Activated naive CD4-positive, alpha-beta T cell treated with anti-CD3 and anti-CD28 coated beads for 36 hours (primary cell): ENCODE results near the gene ZBTB17. TPM values are rescaled to one million over a fixed set of nuclear protein-coding genes. Genes with fewer than 3 reads are reported as not detected.
"Not testable (repeated sequence)": the region's sequence is repeated elsewhere in the genome, so short reads cannot be mapped to it uniquely, and the experiment has no call there.

Experiments
- CTCF ChIA-PET: fragments of 350-600 bp; sonication (Branson Sonifier 250); formaldehyde crosslinking; loops from one replicate; lab custom pipeline; 2021; ENCODE audit warnings: antibody characterized with exemption; lab: Charles Lee
- DNase-seq: peaks from one replicate; pipeline ENCODE4 v3.0.0-alpha.2; 2020
- H3K27ac Mint-ChIP-seq: one replicate; pipeline ENCODE4 v1.8.0; 2021; ENCODE audit warnings: mild to moderate bottlenecking, mixed read lengths
- H3K27me3 Mint-ChIP-seq: one replicate; pipeline ENCODE4 v1.8.0; 2021; ENCODE audit warnings: low read depth, mixed read lengths
- H3K36me3 Mint-ChIP-seq: one replicate; pipeline ENCODE4 v1.8.0; 2021; ENCODE audit warnings: low read depth, mixed read lengths
- H3K4me1 Mint-ChIP-seq: one replicate; pipeline ENCODE4 v1.8.0; 2021; ENCODE audit warnings: low read depth, mixed read lengths
- H3K4me3 Mint-ChIP-seq: one replicate; pipeline ENCODE4 v1.8.0; 2021; ENCODE audit warnings: mild to moderate bottlenecking, moderate library complexity, mixed read lengths
- H3K9me3 Mint-ChIP-seq: one replicate; pipeline ENCODE4 v1.8.0; 2021; ENCODE audit warnings: mixed read lengths
- intact Hi-C: fragments of 100-400 bp; cut with micrococcal nuclease; formaldehyde crosslinking; loops from one replicate; pipeline ENCODE4 v1.15.1; 2023
- total RNA-seq, 2 experiments: library from RNA; stranded (reverse); gene quantifications; one replicate each; pipeline ENCODE4 v1.2.3, GENCODE V29; 2021

Gene ZBTB17
- total RNA-seq, result 10 to 100 TPM; 34.8 to 37.5 TPM

- Mint-ChIP-seq H3K4me3 (peak within 1 kb of the TSS; percentile 85), H3K36me3 (peaks cover 18% of the 10 kb centered on the region), H3K27me3 (no peaks in the 10 kb centered on the region), H3K27ac (peak within 1 kb of the TSS; percentile 91), H3K4me1 (peaks cover 45% of the 10 kb centered on the region), H3K9me3 (no peaks in the 10 kb centered on the region)
- intact Hi-C loops, result loop anchor here (1.0 kb wide), 1 partner anchor 10 kb away; no protein-coding TSS in a partner anchor
- CTCF ChIA-PET, result interaction anchor here (0.7 to 1.6 kb wide), 7 partner anchors 12 to 171 kb away, joined by 3 to 8 read pairs (median 5); partner anchors contain the start of gene SPEN
- peak; percentile 97 for DNase-seq
Measured at GRCh38 chr1:15975805-15976680, at the start of gene ZBTB17. ZBTB17 (minus strand) TSS chr1:15976101; CDS start chr1:15948495, 27,606 bp downstream.

- intact Hi-C loops, result no loop called here
- H3K27ac Mint-ChIP-seq, result no peak overlapping the region
Measured at GRCh38 chr1:16023050-16023653, 47.3 kb upstream of the ZBTB17 start.

DNA sequence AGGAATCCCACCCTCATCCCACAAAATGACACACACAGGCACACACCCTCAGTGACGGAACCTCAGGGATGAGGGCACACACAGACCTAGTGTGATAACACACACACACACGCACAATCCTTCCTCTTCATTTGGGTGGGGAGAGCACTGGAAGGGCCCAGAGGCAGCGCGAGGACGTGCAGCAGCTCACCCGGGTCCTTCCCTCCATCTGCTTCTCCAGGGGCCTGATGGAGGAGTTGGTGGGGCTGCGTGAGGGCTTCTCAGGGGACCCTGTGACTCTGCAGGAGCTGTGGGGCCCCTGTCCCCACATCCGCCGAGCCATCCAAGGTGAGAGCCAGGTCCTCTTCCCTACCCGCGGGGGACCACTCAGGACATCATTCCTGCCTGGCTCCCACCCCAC lies 46.5 kb upstream of the ZBTB17 start:
- Mint-ChIP-seq H3K9me3 (no peaks in the 10 kb centered on the region), H3K4me3 (no peak overlapping the region), H3K4me1 (peaks cover under 1% of the 10 kb centered on the region), H3K27ac (no peak overlapping the region), H3K27me3 (no peaks in the 10 kb centered on the region), H3K36me3 (no peaks in the 10 kb centered on the region)
- CTCF ChIA-PET, result interaction anchor here (1.4 kb wide), 1 partner anchor 14 kb away, joined by 3 read pairs; no protein-coding TSS in a partner anchor
- intact Hi-C loops, result no loop called here
- DNase-seq, result no peak

More at GRCh38 chr1:16023050-16023653, 47.3 kb upstream of the ZBTB17 start:
- CTCF ChIA-PET, result interaction anchor here (1.4 kb wide), 1 partner anchor 13 kb away, joined by 6 read pairs; no protein-coding TSS in a partner anchor
- Mint-ChIP-seq H3K9me3 (no peaks in the 10 kb centered on the region), H3K4me1 (peaks cover 4% of the 10 kb centered on the region), H3K36me3 (no peaks in the 10 kb centered on the region), H3K4me3 (no peak overlapping the region), H3K27me3 (peaks cover under 1% of the 10 kb centered on the region)
- no peak for DNase-seq

- intact Hi-C loops, result no loop called here
- H3K27me3 Mint-ChIP-seq, result no peaks in the 10 kb centered on the region
- no peak within 1 kb of the TSS for H3K4me3 Mint-ChIP-seq
- H3K4me1 Mint-ChIP-seq, result no peaks in the 10 kb centered on the region
- no peaks in the 10 kb centered on the region for H3K36me3 Mint-ChIP-seq
- H3K27ac Mint-ChIP-seq, result no peak within 1 kb of the TSS
- no peaks in the 10 kb centered on the region for H3K9me3 Mint-ChIP-seq
- no peak for DNase-seq
- CTCF ChIA-PET, result interaction anchor here (1.4 kb wide), 1 partner anchor 14 kb away, joined by 3 read pairs; no protein-coding TSS in a partner anchor
Measured at GRCh38 chr1:16021681-16022080, 45.8 kb upstream of the ZBTB17 start, which contains the start of gene CLCNKA. CLCNKA (plus strand) TSS chr1:16022036; CDS start chr1:16022620, 584 bp downstream.

- H3K9me3 Mint-ChIP-seq, DNase-seq, H3K27ac Mint-ChIP-seq, H3K4me3 Mint-ChIP-seq, H3K27me3 Mint-ChIP-seq, CTCF ChIA-PET, H3K4me1 Mint-ChIP-seq, intact Hi-C loops, H3K36me3 Mint-ChIP-seq: not testable (repeated sequence)
Measured at GRCh38 chr1:16020878-16021277, 45.0 kb upstream of the ZBTB17 start.

DNA sequence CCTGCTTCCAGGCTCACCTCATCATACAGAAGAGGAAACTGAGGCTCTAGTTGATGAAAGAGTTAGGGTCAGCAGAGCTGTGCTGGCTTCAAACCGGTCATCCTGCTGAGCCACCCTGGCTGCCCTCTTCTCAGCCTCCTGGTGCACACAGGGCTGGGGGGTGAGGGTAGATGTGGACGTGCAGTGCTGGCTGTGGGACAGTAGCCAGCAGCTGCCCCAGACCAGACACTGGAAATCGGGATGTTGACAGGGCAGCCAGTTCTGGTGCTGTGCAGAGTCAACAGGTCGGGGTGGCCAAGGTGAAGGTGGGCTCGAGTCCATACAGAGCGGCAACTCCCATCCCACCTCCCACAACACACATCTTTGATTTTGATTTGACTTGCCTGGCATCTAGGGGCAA lies 44.4 kb upstream of the ZBTB17 start:
- DNase-seq, result no peak
- Mint-ChIP-seq H3K36me3 (no peaks in the 10 kb centered on the region), H3K27ac (no peak overlapping the region), H3K4me1 (no peaks in the 10 kb centered on the region), H3K9me3 (no peaks in the 10 kb centered on the region), H3K27me3 (no peaks in the 10 kb centered on the region), H3K4me3 (no peak overlapping the region)
- CTCF ChIA-PET, result interaction anchor here (0.6 kb wide), 1 partner anchor 353 kb away, joined by 3 read pairs; no protein-coding TSS in a partner anchor
- intact Hi-C loops, result no loop called here

GRCh38 chr1:16019644-16020277 lies 43.9 kb upstream of the ZBTB17 start:
- Mint-ChIP-seq H3K36me3 (no peaks in the 10 kb centered on the region), H3K4me3 (no peak overlapping the region), H3K27ac (no peak overlapping the region), H3K4me1 (no peaks in the 10 kb centered on the region), H3K9me3 (no peaks in the 10 kb centered on the region), H3K27me3 (no peaks in the 10 kb centered on the region)
- intact Hi-C loops, result no loop called here
- CTCF ChIA-PET, result interaction anchor here (0.6 to 1.6 kb wide), 3 partner anchors 10 to 353 kb away, joined by 3 to 7 read pairs (median 3); no protein-coding TSS in a partner anchor
- no peak for DNase-seq

- Mint-ChIP-seq H3K27ac (no peak overlapping the region), H3K27me3 (no peaks in the 10 kb centered on the region), H3K4me3 (no peak overlapping the region), H3K36me3 (no peaks in the 10 kb centered on the region), H3K9me3 (no peaks in the 10 kb centered on the region), H3K4me1 (no peaks in the 10 kb centered on the region)
- CTCF ChIA-PET, result interaction anchor here (0.7 to 1.6 kb wide), 2 partner anchors 9 to 36 kb away, joined by 3 to 7 read pairs; no protein-coding TSS in a partner anchor
- no peak for DNase-seq
- intact Hi-C loops, result no loop called here
Measured at GRCh38 chr1:16018749-16019643, 43.1 kb upstream of the ZBTB17 start.

DNA sequence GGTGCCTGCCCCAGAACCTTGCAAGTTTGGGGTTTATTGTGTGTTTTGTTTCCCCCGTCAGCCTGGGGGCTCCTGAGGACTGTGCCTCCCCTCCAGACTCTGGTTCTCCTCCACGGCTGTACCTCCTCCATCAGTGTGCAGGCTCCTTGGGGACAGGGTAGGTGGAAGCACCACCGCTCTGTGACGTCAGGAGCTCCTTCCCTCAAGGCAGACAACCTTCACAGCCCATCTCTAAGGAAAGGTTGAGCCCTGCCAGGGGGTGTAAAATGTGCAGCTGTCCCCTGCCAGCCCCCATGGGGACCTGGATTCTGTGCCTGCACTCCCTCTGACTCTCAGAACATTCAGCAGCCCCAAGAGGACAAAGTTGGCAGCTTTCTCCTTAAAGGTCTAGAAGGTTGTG lies 42.4 kb upstream of the ZBTB17 start:
- CTCF ChIA-PET, result interaction anchor here (1.6 kb wide), 1 partner anchor 8 kb away, joined by 7 read pairs; no protein-coding TSS in a partner anchor
- no peak overlapping the region for H3K4me3 Mint-ChIP-seq
- H3K36me3 Mint-ChIP-seq, result no peaks in the 10 kb centered on the region
- H3K9me3 Mint-ChIP-seq, result no peaks in the 10 kb centered on the region
- intact Hi-C loops, result no loop called here
- no peak for DNase-seq
- no peaks in the 10 kb centered on the region for H3K27me3 Mint-ChIP-seq
- peaks cover 3% of the 10 kb centered on the region for H3K4me1 Mint-ChIP-seq
- no peak overlapping the region for H3K27ac Mint-ChIP-seq

GRCh38 chr1:16017461-16018303 lies 41.8 kb upstream of the ZBTB17 start, which contains the start of gene HSPB7:
HSPB7 (minus strand) TSS chr1:16018043; CDS start chr1:16017963, 80 bp downstream.
- no peak for DNase-seq
- CTCF ChIA-PET, result no interaction called here
- Mint-ChIP-seq H3K27me3 (no peaks in the 10 kb centered on the region), H3K9me3 (no peaks in the 10 kb centered on the region), H3K36me3 (no peaks in the 10 kb centered on the region), H3K4me1 (peaks cover 3% of the 10 kb centered on the region), H3K4me3 (no peak within 1 kb of the TSS), H3K27ac (no peak within 1 kb of the TSS)
- intact Hi-C loops, result no loop called here
